HG03108 (cell line): ENCODE results near the gene KRTAP9-8.
"Not testable (repeated sequence)": the region's sequence is repeated elsewhere in the genome, so short reads cannot be mapped to it uniquely, and the experiment has no call there.

ENCODE experiments used
- ATAC-seq: cut with Tn5 transposase; IDR thresholded peaks from one replicate; pipeline ENCODE4 v1.9.1; 2021; ENCODE audit warnings: moderate library complexity; ENCODE audit not compliant: unreplicated experiment

The KRTAP9-8 gene

GRCh38 chr17:41237949-41238437 lies at the start of gene KRTAP9-8:
KRTAP9-8 (plus strand) TSS chr17:41237999; CDS start chr17:41238052, 53 bp downstream.
- not testable (repeated sequence) for ATAC-seq

- ATAC-seq = not testable (repeated sequence)
These were observed 47.9 kb upstream of the KRTAP9-8 start, which contains the start of gene KRTAP9-1 for GRCh38 chr17:41189837-41190318. KRTAP9-1 (plus strand) TSS chr17:41189887; CDS start chr17:41189887, 0 bp downstream.

GRCh38 chr17:41190328-41190727 lies 47.5 kb upstream of the KRTAP9-8 start:
- ATAC-seq = no peak

GRCh38 chr17:41196068-41196467 lies 41.7 kb upstream of the KRTAP9-8 start:
- no peak for ATAC-seq

GRCh38 chr17:41199421-41200078 lies 38.2 kb upstream of the KRTAP9-8 start:
- ATAC-seq = no peak

GRCh38 chr17:41211845-41212466 lies 25.8 kb upstream of the KRTAP9-8 start:
- ATAC-seq = no peak

GRCh38 chr17:41212524-41213169 lies 25.2 kb upstream of the KRTAP9-8 start:
- no peak for ATAC-seq

- ATAC-seq = no peak
These were observed 22.1 kb upstream of the KRTAP9-8 start for GRCh38 chr17:41215681-41216080.

- ATAC-seq = no peak
These were observed 14.0 kb upstream of the KRTAP9-8 start for GRCh38 chr17:41223821-41224220.

- no peak for ATAC-seq
These were observed 11.7 kb upstream of the KRTAP9-8 start for GRCh38 chr17:41226051-41226450.

GRCh38 chr17:41226598-41227095 lies 11.2 kb upstream of the KRTAP9-8 start, which contains the start of gene KRTAP9-2:
KRTAP9-2 (plus strand) TSS chr17:41226648; CDS start chr17:41226655, 7 bp downstream.
- not testable (repeated sequence) for ATAC-seq

GRCh38 chr17:41230094-41230493 lies 7.7 kb upstream of the KRTAP9-8 start:
- ATAC-seq = no peak

- ATAC-seq = no peak
These were observed 6.1 kb upstream of the KRTAP9-8 start for GRCh38 chr17:41231731-41232130.

GRCh38 chr17:41232399-41233105 lies 5.2 kb upstream of the KRTAP9-8 start, which contains the start of gene KRTAP9-3:
KRTAP9-3 (plus strand) TSS chr17:41232449; CDS start chr17:41232502, 53 bp downstream.
- not testable (repeated sequence) for ATAC-seq

- not testable (repeated sequence) for ATAC-seq
These were observed 683 bp upstream of the KRTAP9-8 start for GRCh38 chr17:41237116-41237515.

GRCh38 chr17:41246995-41247787 lies 9.4 kb downstream of the KRTAP9-8 start:
- not testable (repeated sequence) for ATAC-seq

- not testable (repeated sequence) for ATAC-seq
These were observed 11.9 kb downstream of the KRTAP9-8 start, which contains the start of gene KRTAP9-4 for GRCh38 chr17:41249637-41250240. KRTAP9-4 (plus strand) TSS chr17:41249687; CDS start chr17:41249721, 34 bp downstream.

- ATAC-seq = no peak
These were observed 13.5 kb downstream of the KRTAP9-8 start for GRCh38 chr17:41251261-41251660.

GRCh38 chr17:41254861-41255260 lies 17.1 kb downstream of the KRTAP9-8 start:
- no peak for ATAC-seq
